GOT3 (cell line): ENCODE measurements around the gene PRKAB1.

Experiments used
- DNase-seq: peaks from one replicate; lab custom pipeline; 2025; ENCODE audit warnings: mixed read lengths; lab: John Stamatoyannopoulos, UW

Gene PRKAB1

DNA sequence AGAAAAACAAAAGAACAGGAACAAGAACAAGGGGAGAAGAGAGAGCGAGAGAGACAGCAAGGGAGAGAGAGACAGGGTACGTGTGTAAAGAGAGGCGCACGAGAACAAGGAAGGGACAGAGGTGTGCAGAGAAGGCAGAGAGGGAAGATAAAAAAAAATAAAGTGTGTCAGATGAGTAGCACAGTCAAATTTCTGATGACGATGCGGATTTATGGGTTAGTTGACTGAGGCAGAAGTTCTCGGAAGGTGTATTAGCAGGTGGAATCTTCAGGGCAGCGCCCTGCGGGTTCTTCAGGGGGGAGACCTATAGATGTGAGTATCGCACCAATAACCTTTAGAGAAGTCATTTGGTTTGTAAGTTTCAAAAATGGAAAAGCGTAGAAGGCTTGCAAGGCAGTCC, 44.8 kb downstream of the PRKAB1 start:
- DNase-seq: no peak

GRCh38 chr12:119713551-119714031, 45.7 kb downstream of the PRKAB1 start:
- DNase-seq: no peak

DNA sequence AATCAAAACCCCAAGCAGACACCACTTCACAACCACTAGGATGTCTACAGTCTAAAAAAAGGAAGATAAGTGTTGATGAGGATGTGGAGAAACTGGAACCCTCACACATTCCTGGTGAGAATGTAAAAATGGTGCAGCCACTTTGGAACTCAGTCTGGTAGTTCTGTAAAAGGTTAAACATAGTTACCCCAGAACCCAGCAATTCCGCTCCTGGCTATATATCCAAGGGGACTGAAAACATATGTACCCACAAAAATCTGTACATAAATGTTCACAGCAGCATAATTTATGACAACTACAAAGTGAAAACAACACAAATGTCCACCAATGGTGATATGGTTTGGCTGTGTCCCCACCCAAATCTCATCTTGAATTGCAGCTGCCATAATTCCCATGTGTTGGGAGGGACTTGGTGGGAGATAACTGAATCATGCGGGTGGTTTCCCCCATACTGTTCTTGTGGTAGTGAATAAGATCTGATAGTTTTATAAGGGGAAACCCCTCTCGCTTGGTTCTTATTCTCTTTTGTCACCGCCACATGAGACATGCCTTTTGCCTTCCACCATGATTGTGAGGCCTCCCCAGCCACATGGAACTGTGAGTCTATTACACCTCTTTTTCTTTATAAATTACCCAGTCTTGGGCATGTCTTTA, 46.8 kb downstream of the PRKAB1 start:
- no peak for DNase-seq

GRCh38 chr12:119715268-119715620, 47.3 kb downstream of the PRKAB1 start:
- DNase-seq: no peak

GRCh38 chr12:119718141-119718540, 50.2 kb downstream of the PRKAB1 start:
- DNase-seq: no peak

- DNase-seq: no peak
Measured at GRCh38 chr12:119720349-119720748, 52.4 kb downstream of the PRKAB1 start.

- DNase-seq: no peak
Measured at GRCh38 chr12:119721306-119721705, 53.4 kb downstream of the PRKAB1 start.

GRCh38 chr12:119725523-119725922, 57.6 kb downstream of the PRKAB1 start:
- no peak for DNase-seq

- no peak for DNase-seq
Measured at GRCh38 chr12:119727600-119728443, 59.9 kb downstream of the PRKAB1 start.

GRCh38 chr12:119728444-119728745, 60.5 kb downstream of the PRKAB1 start:
- DNase-seq: no peak

DNA sequence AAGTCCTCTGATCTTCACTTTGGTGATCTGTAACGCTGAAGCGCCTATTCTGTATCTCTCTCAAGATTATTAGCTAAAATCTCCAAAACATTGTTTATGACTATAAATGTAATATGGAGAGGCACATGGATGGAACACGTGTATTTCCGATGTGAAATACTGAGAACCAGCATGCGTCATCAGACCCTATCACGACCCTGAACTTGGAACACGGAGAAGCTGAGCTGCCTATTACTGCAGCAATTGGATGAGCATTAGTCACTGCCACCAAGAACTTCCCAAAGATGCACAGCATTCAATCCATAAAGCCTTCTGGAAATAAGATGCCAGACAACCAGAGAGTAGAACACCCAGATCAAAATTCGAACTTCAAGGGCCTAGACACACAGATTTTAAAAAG, 61.9 kb downstream of the PRKAB1 start:
- no peak for DNase-seq

- no peak for DNase-seq
Measured at GRCh38 chr12:119730381-119730780, 62.4 kb downstream of the PRKAB1 start.
